H9 (cell line): ENCODE measurements around the gene SKIL. TPM values are rescaled to one million over a fixed set of nuclear protein-coding genes. Genes with fewer than 3 reads are reported as not detected.

Experiments
- DNase-seq: peaks from one replicate; pipeline ENCODE4 v3.0.0-alpha.2; 2017
- H2AFZ ChIP-seq: one replicate; pipeline ENCODE4 v1.6.1; 2013; ENCODE audit warnings: mild to moderate bottlenecking, low read length, control low read depth, moderate library complexity
- H2AK5ac ChIP-seq: 2 replicates; pipeline ENCODE4 v1.6.1; 2013; ENCODE audit warnings: low read length, control low read depth, mixed read lengths; ENCODE audit not compliant: insufficient read length
- H2BK120ac ChIP-seq: one replicate; pipeline ENCODE4 v1.6.1; 2013; ENCODE audit warnings: low read depth, mild to moderate bottlenecking, low read length, control low read depth, inconsistent platforms; ENCODE audit not compliant: poor library complexity, severe bottlenecking
- H2BK12ac ChIP-seq: 2 replicates; pipeline ENCODE4 v1.6.1; 2013; ENCODE audit warnings: low read length, control low read depth, mixed read lengths, low read depth; ENCODE audit not compliant: insufficient read length
- H2BK15ac ChIP-seq: 2 replicates; pipeline ENCODE4 v1.6.1; 2013; ENCODE audit warnings: low read depth, low read length, control low read depth
- H2BK20ac ChIP-seq: one replicate; pipeline ENCODE4 v1.6.1; 2013; ENCODE audit warnings: low read depth, mild to moderate bottlenecking, low read length, control low read depth, inconsistent platforms; ENCODE audit not compliant: poor library complexity, severe bottlenecking
- H2BK5ac ChIP-seq: 2 replicates; pipeline ENCODE4 v1.6.1; 2013; ENCODE audit warnings: low read length, control low read depth, mixed read lengths; ENCODE audit not compliant: insufficient read length
- H3K14ac ChIP-seq: 2 replicates; pipeline ENCODE4 v1.6.1; 2013; ENCODE audit warnings: low read length, control low read depth; ENCODE audit not compliant: insufficient read depth
- H3K18ac ChIP-seq: 2 replicates; pipeline ENCODE4 v1.6.1; 2013; ENCODE audit warnings: low read depth, mild to moderate bottlenecking, mixed read lengths, low read length, control low read depth; ENCODE audit not compliant: insufficient read length
- H3K23ac ChIP-seq: 2 replicates; pipeline ENCODE4 v1.6.1; 2013; ENCODE audit warnings: low read length, control low read depth, mixed read lengths, low read depth; ENCODE audit not compliant: insufficient read length
- H3K23me2 ChIP-seq: 2 replicates; pipeline ENCODE4 v1.6.1; 2013; ENCODE audit warnings: low read depth, mild to moderate bottlenecking, mixed read lengths, low read length, control low read depth; ENCODE audit not compliant: insufficient read length, poor library complexity, severe bottlenecking
- H3K27ac ChIP-seq: 2 replicates; pipeline ENCODE4 v1.5.1; 2013; ENCODE audit warnings: low read length, control low read depth, mixed read lengths, low read depth; ENCODE audit not compliant: insufficient read length
- H3K27me3 ChIP-seq: 2 replicates; pipeline ENCODE4 v1.6.1; 2013; ENCODE audit warnings: low read length, control low read depth, inconsistent platforms; ENCODE audit not compliant: insufficient read depth
- H3K4ac ChIP-seq: 2 replicates; pipeline ENCODE4 v1.6.1; 2013; ENCODE audit warnings: low read depth, mild to moderate bottlenecking, control low read depth, inconsistent platforms, low read length, moderate library complexity
- H3K4me1 ChIP-seq: 2 replicates; pipeline ENCODE4 v1.6.1; 2013; ENCODE audit warnings: low read length, control low read depth, inconsistent platforms; ENCODE audit not compliant: insufficient read depth
- H3K4me2 ChIP-seq: 2 replicates; pipeline ENCODE4 v1.6.1; 2013; ENCODE audit warnings: low read length, control low read depth, mixed read lengths; ENCODE audit not compliant: insufficient read length, insufficient read depth
- H3K56ac ChIP-seq: 2 replicates; pipeline ENCODE4 v1.6.1; 2013; ENCODE audit warnings: low read depth, mild to moderate bottlenecking, mixed read lengths, low read length, control low read depth; ENCODE audit not compliant: insufficient read length
- H3K79me1 ChIP-seq: 2 replicates; pipeline ENCODE4 v1.6.1; 2013; ENCODE audit warnings: low read depth, mild to moderate bottlenecking, moderate library complexity, low read length, control low read depth, inconsistent platforms; ENCODE audit not compliant: insufficient read depth, poor library complexity, severe bottlenecking
- H3K79me2 ChIP-seq: 2 replicates; pipeline ENCODE4 v1.6.1; 2013; ENCODE audit warnings: low read length, control low read depth, inconsistent platforms; ENCODE audit not compliant: insufficient read depth
- H3K9ac ChIP-seq: 2 replicates; pipeline ENCODE4 v1.6.1; 2013; ENCODE audit warnings: low read length, control low read depth, mixed read lengths; ENCODE audit not compliant: insufficient read length; ENCODE audit errors: extremely low read depth
- H3K9me3 ChIP-seq: one replicate; pipeline ENCODE4 v1.6.1; 2013; ENCODE audit warnings: low read depth, low read length, inconsistent platforms; ENCODE audit not compliant: control insufficient read depth
- H3T11ph ChIP-seq: one replicate; pipeline ENCODE4 v1.6.1; 2013; ENCODE audit warnings: mild to moderate bottlenecking, low read length, control low read depth, inconsistent platforms
- H4K20me1 ChIP-seq: one replicate; pipeline ENCODE4 v1.6.1; 2013; ENCODE audit not compliant: control insufficient read depth, insufficient read length, insufficient read depth
- H4K5ac ChIP-seq: 2 replicates; pipeline ENCODE4 v1.6.1; 2013; ENCODE audit warnings: low read depth, mild to moderate bottlenecking, mixed read lengths, low read length, control low read depth; ENCODE audit not compliant: insufficient read length
- H4K8ac ChIP-seq: replicated peaks from 2 replicates; pipeline ENCODE4 v1.6.1; 2013; ENCODE audit warnings: low read length, control low read depth, mixed read lengths, low read depth; ENCODE audit not compliant: insufficient read length
- H4K91ac ChIP-seq: 2 replicates; pipeline ENCODE4 v1.6.1; 2013; ENCODE audit warnings: low read depth, mild to moderate bottlenecking, moderate library complexity, mixed read lengths, low read length, control low read depth; ENCODE audit not compliant: insufficient read length
- H3K27ac Mint-ChIP-seq, 3 experiments: 2 replicates in 2 of 3; 3 replicates in 1 of 3; pipeline ENCODE4 v1.8.0; 2020 to 2021; ENCODE audit warnings: mixed read lengths in 3 of 3, mild to moderate bottlenecking in 1 of 3, moderate library complexity in 1 of 3
- H3K27me3 Mint-ChIP-seq: 2 replicates; pipeline ENCODE4 v1.8.0; 2021; ENCODE audit warnings: low read depth, mild to moderate bottlenecking, moderate library complexity, mixed read lengths
- H3K36me3 Mint-ChIP-seq, 3 experiments: 2 replicates in 2 of 3; 3 replicates in 1 of 3; pipeline ENCODE4 v1.8.0; 2020 to 2021; ENCODE audit warnings: low read depth in 3 of 3, mixed read lengths in 3 of 3; ENCODE audit not compliant: insufficient read depth in 1 of 3
- H3K4me1 Mint-ChIP-seq, 2 experiments: 2 replicates each; pipeline ENCODE4 v1.8.0; 2020; ENCODE audit warnings: mixed read lengths in 2 of 2
- H3K4me3 Mint-ChIP-seq, 2 experiments: 2 replicates in 1 of 2; 3 replicates in 1 of 2; pipeline ENCODE4 v1.8.0; 2020 to 2021; ENCODE audit warnings: mild to moderate bottlenecking in 2 of 2, mixed read lengths in 2 of 2, moderate library complexity in 1 of 2
- H3K9me3 Mint-ChIP-seq, 2 experiments: 2 replicates in 1 of 2; 3 replicates in 1 of 2; pipeline ENCODE4 v1.8.0; 2020; ENCODE audit warnings: mild to moderate bottlenecking in 2 of 2, mixed read lengths in 2 of 2, moderate library complexity in 1 of 2
- CTCF ChIP-seq: fragments of 200-600 bp; sonication (generic); conservative IDR thresholded peaks from 3 replicates; pipeline ENCODE4 v1.8.0; 2021; ENCODE audit warnings: antibody characterized with exemption, mild to moderate bottlenecking
- WGBS: extraction: QIAGEN DNeasy Blood & Tissue Kit; methylation state at CpG from one replicate; pipeline ENCODE4 v1.1.7; 2013; ENCODE audit warnings: missing lambda C conversion rate, low lambda C conversion rate, mixed read lengths; ENCODE audit not compliant: insufficient read length; ENCODE audit errors: extremely low coverage; 5-methylcytosine and 5-hydroxymethylcytosine counted together
- total RNA-seq: library from RNA; stranded (reverse); gene quantifications from 2 replicates; pipeline ENCODE4 v1.2.1, GENCODE V29; 2021

The SKIL gene
- total RNA-seq, 1 experiment from 2014 or later: 170 TPM

GRCh38 chr3:170428095-170428494, 70.6 kb downstream of the SKIL start:
- DNase-seq: no peak
- Histone ChIP-seq H2BK5ac (no peak overlapping the region), H3K23ac (no peak overlapping the region), H3K9ac (no peak overlapping the region), H3K23me2 (no peaks in the 10 kb centered on the region), H3K14ac (no peak overlapping the region), H3K27me3 (no peaks in the 10 kb centered on the region), H3K4me1 (no peaks in the 10 kb centered on the region), H4K8ac (no peak overlapping the region), H3K9me3 (no peaks in the 10 kb centered on the region), H2BK15ac (no peak overlapping the region), H3K4me2 (no peak overlapping the region), H2BK12ac (no peak overlapping the region), H3K18ac (no peak overlapping the region), H2BK120ac (no peak overlapping the region), H3K79me1 (no peaks in the 10 kb centered on the region), H3K56ac (no peak overlapping the region), H3T11ph (no peak overlapping the region), H3K27ac (no peak overlapping the region), H2AFZ (no peak overlapping the region), H4K91ac (no peak overlapping the region), H2BK20ac (no peak overlapping the region), H4K20me1 (no peaks in the 10 kb centered on the region), H2AK5ac (no peak overlapping the region), H3K79me2 (no peaks in the 10 kb centered on the region), H4K5ac (no peak overlapping the region), H3K4ac (no peak overlapping the region)
- H3K27ac Mint-ChIP-seq: no peak overlapping the region
- H3K4me1 Mint-ChIP-seq: peaks cover 14 to 20% of the 10 kb centered on the region in 2 experiments
- H3K36me3 Mint-ChIP-seq: peaks cover 0 to 7% (median 0%) of the 10 kb centered on the region in 3 experiments; a peak in 3 of 7 replicates
- WGBS: no CpG with 5 or more reads among the region's 2 CpGs
- H3K4me3 Mint-ChIP-seq: no peak overlapping the region
- no peaks in the 10 kb centered on the region for H3K27me3 Mint-ChIP-seq
- no peaks in the 10 kb centered on the region for H3K9me3 Mint-ChIP-seq
- no peak for TF ChIP-seq CTCF
